Testis (tissue), 2 donors: ENCODE data around the gene CD8B.

ENCODE experiments used
- CTCF ChIP-seq, 3 experiments: fragments of 450-650 bp in 2 of 3; fragments of 200-600 bp in 1 of 3; sonication (generic) in 1 of 3; IDR thresholded peaks; one replicate each; pipeline ENCODE4 v1.5.1; 2016 to 2019; ENCODE audit warnings: antibody characterized with exemption in 3 of 3, mild to moderate bottlenecking in 2 of 3, moderate library complexity in 1 of 3
- POLR2A ChIP-seq: fragments of 450-650 bp; IDR thresholded peaks from one replicate; pipeline ENCODE4 v1.6.1; 2017; ENCODE audit warnings: antibody characterized with exemption, mild to moderate bottlenecking, moderate library complexity

- no peak for TF ChIP-seq CTCF (IDR thresholded peaks at IDR 0.05)
- TF ChIP-seq POLR2A = no peak
Observed at GRCh38 chr2:86775338-86775737, 86.3 kb downstream of the CD8B start.
